ENCODE measurements around the gene FGF23. TPM values are rescaled to one million over a fixed set of nuclear protein-coding genes. Genes with fewer than 3 reads are reported as not detected.

Gene FGF23
- polyA plus RNA-seq, 3 donors = not detected

- Histone ChIP-seq H3K36me3 (replicated peaks in 1 of 2; ENCODE audit: control insufficient read depth in 1 of 2, insufficient read depth in 2 of 2, low read length in 2 of 2) (no peaks in the 10 kb centered on the region), H3K4me2 (replicated peaks; ENCODE audit: extremely low read depth, low read length, poor library complexity, severe bottlenecking) (no peak overlapping the region), H3K79me2 (ENCODE audit: insufficient read depth, low read length) (no peaks in the 10 kb centered on the region), H3K4me1 (ENCODE audit: control insufficient read depth in 1 of 2, insufficient read depth in 2 of 2, low read length in 2 of 2) (no peaks in the 10 kb centered on the region), H3K4me3 (replicated peaks in 1 of 3; ENCODE audit: low read depth in 2 of 3, low read length in 3 of 3) (no peak overlapping the region), H2AFZ (ENCODE audit: insufficient read depth, low read depth, low read length, poor library complexity, severe bottlenecking) (no peak overlapping the region), H3K27me3 (ENCODE audit: control insufficient read depth in 2 of 2, insufficient read depth in 2 of 2, low read length in 2 of 2) (peaks cover 7 to 18% of the 10 kb centered on the region in 2 donors), H3K27ac (ENCODE audit: low read depth in 1 of 2, low read length in 2 of 2) (no peak overlapping the region), H3K9ac (ENCODE audit: insufficient read depth, low read length, poor library complexity, severe bottlenecking) (no peak overlapping the region), H3K9me3 (replicated peaks in 1 of 2; ENCODE audit: control insufficient read depth in 1 of 2, insufficient read depth in 1 of 2, low read length in 2 of 2) (no peaks in the 10 kb centered on the region), H4K20me1 (ENCODE audit: insufficient read depth, low read length) (no peaks in the 10 kb centered on the region)
- intact Hi-C loops (cut with micrococcal nuclease) = no loop called here
- H3K27me3 Mint-ChIP-seq (ENCODE audit: low read depth in 3 of 3) = peaks cover 16 to 36% (median 18%) of the 10 kb centered on the region in 3 donors
- no peak for TF ChIP-seq CTCF (IDR thresholded peaks at IDR 0.05)
- peaks cover 7% of the 10 kb centered on the region for H3K4me1 Mint-ChIP-seq
- H3K9me3 Mint-ChIP-seq = peaks cover 4 to 7% (median 4%) of the 10 kb centered on the region in 7 donors
- DNase-seq = no peak
- no peak overlapping the region for H3K4me3 Mint-ChIP-seq
- no peaks in the 10 kb centered on the region for H3K36me3 Mint-ChIP-seq
- 100% methylated on average over 3 of the region's 6 CpGs for WGBS (ENCODE audit: insufficient coverage)
- no peak overlapping the region for H3K27ac Mint-ChIP-seq
Observed at GRCh38 chr12:4417455-4417854, 37.9 kb upstream of the FGF23 start.

GRCh38 chr12:4416276-4416675 is 36.8 kb upstream of the FGF23 start:
- Histone ChIP-seq H3K4me2 (replicated peaks; ENCODE audit: extremely low read depth, low read length, poor library complexity, severe bottlenecking) (no peak overlapping the region), H3K27ac (ENCODE audit: low read depth in 1 of 2, low read length in 2 of 2) (no peak overlapping the region), H3K79me2 (ENCODE audit: insufficient read depth, low read length) (no peaks in the 10 kb centered on the region), H3K4me3 (replicated peaks in 1 of 3; ENCODE audit: low read depth in 2 of 3, low read length in 3 of 3) (no peak overlapping the region), H3K4me1 (ENCODE audit: control insufficient read depth in 1 of 2, insufficient read depth in 2 of 2, low read length in 2 of 2) (no peaks in the 10 kb centered on the region), H3K9me3 (replicated peaks in 1 of 2; ENCODE audit: control insufficient read depth in 1 of 2, insufficient read depth in 1 of 2, low read length in 2 of 2) (no peaks in the 10 kb centered on the region), H3K27me3 (ENCODE audit: control insufficient read depth in 2 of 2, insufficient read depth in 2 of 2, low read length in 2 of 2) (peaks cover 7 to 22% of the 10 kb centered on the region in 2 donors), H4K20me1 (ENCODE audit: insufficient read depth, low read length) (no peaks in the 10 kb centered on the region), H2AFZ (ENCODE audit: insufficient read depth, low read depth, low read length, poor library complexity, severe bottlenecking) (no peak overlapping the region), H3K36me3 (replicated peaks in 1 of 2; ENCODE audit: control insufficient read depth in 1 of 2, insufficient read depth in 2 of 2, low read length in 2 of 2) (no peaks in the 10 kb centered on the region), H3K9ac (ENCODE audit: insufficient read depth, low read length, poor library complexity, severe bottlenecking) (no peak overlapping the region)
- 61% methylated on average over 6 of the region's 8 CpGs for WGBS (ENCODE audit: insufficient coverage)
- TF ChIP-seq CTCF (IDR thresholded peaks at IDR 0.05) = no peak
- DNase-seq = no peak
- Mint-ChIP-seq H3K36me3 (no peaks in the 10 kb centered on the region), H3K4me1 (peaks cover 7% of the 10 kb centered on the region), H3K27ac (no peak overlapping the region), H3K27me3 (ENCODE audit: low read depth in 3 of 3) (peaks cover 16 to 35% (median 18%) of the 10 kb centered on the region in 3 donors), H3K9me3 (peaks cover 4 to 7% (median 4%) of the 10 kb centered on the region in 7 donors), H3K4me3 (no peak overlapping the region)
- intact Hi-C loops (cut with micrococcal nuclease) = no loop called here
